Stimulated activated CD8-positive, alpha-beta memory T cell treated with anti-CD3 and anti-CD28 coated beads, Interleukin-15, amount 100 ng/mL, for 4 hours (primary cell): ENCODE measurements around the gene TRAPPC2L.
A peak's percentile ranks its signal among the peaks of the same experiment; 100 is the strongest.

Experiments used
- DNase-seq, 2 donors: peaks; one replicate each; pipeline ENCODE4 v3.0.0-alpha.2; 2020; ENCODE audit warnings: low read depth in 2 of 2

The TRAPPC2L gene

DNA sequence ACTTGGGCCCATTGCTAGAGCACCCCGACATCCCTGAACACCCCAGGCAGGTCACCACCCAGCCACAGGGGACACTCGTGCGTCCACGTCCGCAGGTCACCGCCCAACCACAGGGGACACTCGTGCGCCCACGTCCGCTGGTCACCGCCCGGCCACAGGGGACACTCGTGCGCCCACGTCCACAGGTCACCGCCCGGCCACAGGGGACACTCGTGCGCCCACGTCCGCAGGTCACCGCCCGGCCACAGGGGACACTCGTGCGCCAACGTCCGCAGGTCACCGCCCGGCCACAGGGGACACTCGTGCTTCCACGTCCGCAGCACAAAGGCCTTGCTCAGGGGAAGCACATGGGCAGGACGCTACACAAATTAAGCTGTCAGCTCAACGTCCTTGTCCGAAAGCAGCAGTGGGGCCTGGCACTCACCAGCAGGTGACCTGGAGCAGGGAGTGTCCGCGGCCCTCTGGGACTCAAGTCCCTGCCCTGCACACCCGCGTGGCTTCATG is 17.8 kb upstream of the TRAPPC2L start:
- DNase-seq, result no peak

DNA sequence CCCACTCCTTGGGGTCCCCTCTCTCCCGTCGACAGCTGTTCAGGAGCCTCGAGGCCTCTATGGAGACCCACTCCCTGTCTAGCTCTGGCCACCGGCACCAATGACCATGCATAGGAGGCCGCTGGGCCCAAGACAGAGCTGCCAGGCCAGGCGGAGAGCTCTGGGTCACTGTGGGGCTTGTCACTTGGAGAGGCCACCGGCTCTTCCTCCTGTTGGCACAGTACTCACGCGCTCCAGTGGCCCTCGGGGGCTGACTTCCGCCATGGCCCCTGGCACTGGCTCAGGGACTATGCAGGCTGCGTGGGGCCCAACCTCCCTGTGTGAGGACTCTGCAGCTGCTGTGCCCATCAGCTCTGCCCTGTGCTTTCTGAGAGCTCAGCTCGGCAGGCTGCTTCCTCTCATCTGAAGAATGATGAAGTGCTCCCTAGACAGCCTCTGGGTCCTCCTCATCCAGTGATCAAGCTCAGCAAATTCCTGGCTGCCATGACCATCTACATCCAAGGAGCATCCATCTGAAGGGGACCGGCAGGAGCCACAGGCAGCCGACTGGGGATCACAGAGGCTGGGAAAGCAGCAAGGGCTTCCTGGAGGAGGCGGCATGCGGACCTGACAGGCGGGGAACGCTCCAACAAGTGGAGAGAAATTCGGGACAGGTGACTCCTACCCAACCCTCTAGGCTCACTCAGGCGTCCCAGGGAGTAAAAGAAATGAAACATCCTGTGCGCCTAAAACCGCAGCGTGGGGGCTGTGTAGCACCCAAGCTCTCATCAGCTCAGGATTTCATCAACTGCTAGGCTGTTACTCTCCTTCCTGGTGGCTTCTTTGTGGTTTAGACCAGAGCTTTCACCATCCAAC is 17.0 kb upstream of the TRAPPC2L start:
- DNase-seq, result no peak

DNA sequence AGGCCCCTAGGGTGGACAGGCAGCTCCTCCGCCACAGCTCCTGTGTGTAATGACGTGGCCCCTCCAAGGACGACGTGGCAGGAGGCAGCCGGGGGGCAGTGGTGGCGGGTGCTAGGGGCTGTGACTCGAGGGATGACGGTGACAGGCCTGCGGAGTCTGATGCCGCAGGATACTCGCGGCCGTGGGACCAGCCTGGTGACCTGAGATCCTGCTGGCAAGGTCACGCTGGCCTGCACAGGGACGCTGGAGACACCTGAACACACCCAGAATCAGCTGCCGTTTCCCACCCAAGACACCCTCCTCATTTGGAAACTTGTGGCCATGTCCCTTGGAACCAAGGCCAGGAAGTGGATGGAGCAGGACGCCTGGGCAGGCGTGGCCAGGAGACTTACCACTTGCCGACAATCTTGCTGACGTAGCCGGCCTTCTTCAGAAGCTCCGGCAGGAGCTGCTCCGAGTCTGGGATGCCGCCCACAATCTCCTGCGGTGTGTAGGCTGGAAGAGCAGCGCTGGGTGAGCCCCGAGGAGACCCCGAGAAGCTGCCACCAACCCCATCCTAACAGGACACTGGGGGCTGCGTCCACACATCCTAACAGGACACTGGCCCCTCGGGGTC is 16.2 kb upstream of the TRAPPC2L start:
- DNase-seq, result no peak

DNA sequence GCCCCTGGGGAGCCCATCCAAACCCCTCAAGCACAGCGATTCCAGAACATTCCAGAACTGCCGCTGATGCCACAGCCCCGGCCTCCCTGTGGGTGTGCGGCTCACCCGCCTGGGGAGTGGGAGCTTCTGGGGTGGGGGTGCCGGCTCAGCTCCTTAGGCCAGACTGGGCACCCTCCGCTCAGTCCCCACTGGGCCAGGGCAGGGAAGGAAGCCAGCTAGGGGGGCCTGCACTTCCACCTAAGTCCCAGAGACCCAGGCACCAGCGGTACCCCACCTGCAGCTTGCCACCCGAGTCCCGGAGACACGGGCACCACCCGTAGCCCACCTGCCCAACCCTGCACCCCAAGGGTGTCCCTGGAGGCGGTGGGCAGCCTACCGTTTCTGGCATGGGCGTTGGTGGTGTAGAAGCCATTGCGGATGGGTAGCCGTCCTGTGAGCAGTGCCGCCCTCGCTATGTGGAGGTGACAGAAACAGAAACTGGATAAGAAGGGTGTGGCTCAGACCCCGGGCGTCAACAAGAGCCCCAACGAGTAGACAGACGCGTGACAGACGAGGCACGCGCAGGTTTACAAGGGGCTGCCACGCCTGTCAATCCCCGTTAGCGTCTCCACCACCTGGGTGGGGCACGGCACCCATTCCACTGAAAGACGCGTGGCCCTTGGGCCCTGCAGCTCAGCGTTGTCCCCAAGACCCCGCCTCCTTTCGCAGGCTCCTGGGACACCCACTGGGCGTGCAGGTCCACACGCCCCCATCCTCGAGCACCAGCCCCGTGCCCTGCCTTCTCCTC is 15.2 kb upstream of the TRAPPC2L start:
- no peak for DNase-seq

DNA sequence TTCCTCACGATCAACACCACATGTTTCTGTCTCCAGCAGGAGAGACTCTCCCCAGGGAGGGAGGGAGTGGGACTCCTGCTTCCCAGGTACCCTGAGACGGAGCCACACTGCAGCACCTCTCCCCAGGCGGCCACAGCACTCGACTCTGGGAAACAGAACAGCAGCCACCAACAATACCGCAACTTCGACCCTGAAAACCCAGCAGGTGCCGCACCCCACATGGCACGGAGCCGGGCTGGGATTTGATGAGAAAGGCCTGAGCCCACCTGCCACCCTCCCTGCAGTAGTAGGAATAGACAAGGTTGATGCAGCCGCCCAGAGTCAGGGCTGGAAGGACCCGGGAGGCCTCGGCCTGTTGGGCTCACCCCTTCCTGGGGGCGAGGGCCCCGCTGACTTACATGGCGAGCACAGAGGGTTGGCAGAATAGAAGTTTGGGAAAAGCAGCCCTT is 14.6 kb upstream of the TRAPPC2L start:
- no peak for DNase-seq

DNA sequence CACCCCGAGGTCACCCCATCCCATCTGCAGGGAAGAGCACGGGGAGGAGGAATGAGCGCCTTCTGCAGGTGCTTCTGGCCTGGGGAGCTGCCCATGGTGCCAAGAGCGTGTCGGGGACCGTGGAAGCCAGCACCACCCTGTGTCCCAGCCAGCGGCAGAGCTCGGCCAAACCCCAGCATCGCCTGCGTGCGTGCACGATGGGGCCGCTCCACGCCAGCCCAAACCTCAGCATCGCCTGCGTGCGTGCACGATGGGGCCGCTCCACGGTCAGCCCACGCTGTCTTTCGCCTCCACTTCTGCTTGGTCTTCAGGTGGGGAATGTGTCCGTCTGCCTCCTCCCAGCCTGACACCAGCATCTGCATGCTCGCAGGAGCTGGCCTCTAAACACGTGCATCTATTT is 14.1 kb upstream of the TRAPPC2L start:
- DNase-seq, result no peak

DNA sequence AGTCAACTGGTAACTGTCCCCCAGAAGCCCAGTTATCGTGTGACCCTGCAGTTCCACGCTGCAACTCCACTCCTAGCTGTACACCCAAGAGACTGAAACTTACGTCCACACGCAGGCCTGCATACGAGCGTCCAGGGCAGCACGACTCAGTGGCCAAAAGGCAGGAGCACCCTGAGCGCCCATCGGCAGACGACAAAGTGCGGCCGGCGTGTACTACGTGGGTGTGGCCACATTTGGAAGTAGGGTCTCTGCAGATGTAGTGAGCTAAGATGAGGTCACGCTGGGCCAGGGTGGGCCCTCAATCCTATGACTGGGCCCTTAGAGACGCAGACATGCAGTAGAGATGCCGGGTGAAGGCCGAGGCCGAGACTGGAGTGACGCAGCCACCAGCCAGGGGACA is 13.7 kb upstream of the TRAPPC2L start:
- DNase-seq, result no peak

DNA sequence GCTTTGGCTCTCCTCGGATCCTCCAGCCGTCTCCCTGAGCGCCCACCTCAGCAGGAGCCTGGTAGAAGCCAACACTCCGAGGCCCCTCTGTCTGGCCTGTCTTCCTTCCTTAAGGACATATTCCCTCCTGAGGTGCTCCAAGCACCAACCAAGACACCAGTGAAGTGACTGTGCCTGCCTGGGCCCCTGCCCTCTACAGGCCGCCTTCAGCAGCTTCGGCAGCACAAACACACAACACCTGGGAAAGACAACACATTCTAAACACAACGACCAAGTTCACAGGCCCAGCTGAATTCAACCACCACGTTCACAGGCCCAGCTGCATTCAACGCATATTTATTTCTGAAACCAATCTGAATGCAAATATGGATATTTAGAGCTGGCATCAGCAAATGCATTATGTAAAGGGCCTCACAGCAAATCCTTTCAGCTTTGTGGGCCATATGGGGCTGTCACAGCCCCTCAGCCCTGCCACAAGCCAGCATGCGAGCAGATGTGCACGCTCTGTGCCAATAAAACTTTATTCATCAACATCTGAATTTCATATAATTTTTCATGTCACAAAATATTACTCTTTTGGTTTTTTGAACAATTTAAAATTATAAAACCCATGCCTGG is 12.4 kb upstream of the TRAPPC2L start:
- no peak for DNase-seq

DNA sequence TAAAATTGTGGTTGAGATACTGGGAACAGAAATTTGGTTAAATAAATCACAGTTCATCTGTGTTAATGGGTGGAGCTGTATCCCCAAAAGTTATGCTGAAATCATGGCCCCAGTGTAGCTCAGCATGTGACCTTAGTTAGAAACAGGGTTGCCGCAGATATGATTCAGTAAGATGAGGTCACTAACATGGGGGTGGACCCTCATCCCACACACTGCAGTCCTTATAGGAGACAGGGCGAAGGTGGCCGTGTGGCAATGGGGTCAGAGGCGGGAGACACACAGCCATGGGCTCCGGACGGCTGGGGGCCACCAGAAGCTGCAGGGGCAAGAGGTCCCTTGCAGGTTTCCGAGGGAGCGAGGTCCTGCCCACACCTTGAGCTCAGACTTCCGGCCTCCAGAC is 10.8 kb upstream of the TRAPPC2L start:
- no peak for DNase-seq

DNA sequence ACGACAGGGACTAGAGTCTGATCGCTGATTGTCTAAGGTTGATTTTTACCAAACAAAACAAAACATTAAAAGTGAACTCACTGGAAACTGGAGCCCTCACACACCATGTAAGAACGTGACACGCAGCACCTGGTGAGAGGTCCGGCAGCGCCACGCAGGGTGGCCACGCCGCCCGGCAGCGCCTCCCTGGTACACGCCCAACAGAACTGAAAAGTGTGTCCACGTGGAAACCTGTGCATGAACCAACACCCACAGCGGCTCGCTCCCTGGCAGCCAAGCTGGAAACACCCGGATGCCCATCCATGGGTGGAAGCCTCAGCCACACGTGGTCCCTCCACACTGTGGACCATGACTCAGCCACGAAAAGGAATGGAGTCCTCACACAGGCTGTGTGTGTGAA is 9.3 kb upstream of the TRAPPC2L start:
- DNase-seq, result no peak

DNA sequence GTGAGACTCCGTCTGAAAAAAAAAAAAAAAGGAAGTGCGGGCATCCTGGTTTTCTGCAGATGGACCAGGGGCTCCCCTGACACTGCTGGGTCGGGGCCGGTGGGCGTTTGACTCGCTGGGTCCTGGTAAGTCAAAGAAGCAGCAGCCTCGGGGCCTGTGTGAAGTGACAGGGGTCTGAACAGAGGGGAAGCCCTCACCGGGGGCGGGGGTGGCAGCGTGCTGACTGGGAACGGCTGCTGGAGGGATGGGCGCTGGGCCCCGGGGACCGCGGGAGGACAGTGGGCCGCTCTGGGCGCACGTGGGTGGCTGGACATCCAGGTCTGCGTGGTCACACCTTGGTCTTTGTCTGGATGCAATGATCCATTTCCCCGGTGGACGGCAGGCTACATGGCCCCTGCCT is 8.4 kb upstream of the TRAPPC2L start:
- DNase-seq, result no peak

DNA sequence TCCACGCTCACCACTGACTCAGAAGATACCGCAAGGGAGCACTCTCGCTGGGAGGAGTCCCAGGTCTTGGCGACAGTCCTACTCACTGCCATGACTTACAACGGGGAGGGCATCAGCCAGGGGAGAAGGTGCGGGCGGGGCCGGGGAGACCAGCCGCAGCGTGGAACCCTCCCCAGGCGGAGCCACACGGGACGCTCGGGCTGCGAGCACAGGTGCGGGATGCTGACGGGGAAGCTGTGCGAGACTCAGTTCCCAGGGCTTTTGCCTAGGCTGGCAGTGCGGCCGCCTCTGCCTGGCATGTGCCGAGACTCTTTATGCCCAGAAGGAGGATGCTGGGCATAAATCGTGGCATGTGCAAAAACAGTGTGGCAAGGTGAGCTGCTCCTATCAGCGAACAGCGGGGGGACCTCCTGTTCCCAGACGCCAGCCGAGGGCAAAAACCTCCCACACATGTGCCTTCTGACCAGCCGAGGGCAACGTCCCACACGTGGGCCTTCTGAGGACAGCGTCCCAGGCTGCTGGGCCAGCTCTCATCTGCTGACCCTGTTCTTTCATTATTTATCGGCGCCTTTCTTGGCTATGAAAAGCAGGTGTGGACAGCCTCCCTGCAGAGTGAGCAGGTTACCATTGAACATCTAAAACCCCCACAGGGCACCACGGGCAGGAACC is 6.3 kb upstream of the TRAPPC2L start:
- no peak for DNase-seq

DNA sequence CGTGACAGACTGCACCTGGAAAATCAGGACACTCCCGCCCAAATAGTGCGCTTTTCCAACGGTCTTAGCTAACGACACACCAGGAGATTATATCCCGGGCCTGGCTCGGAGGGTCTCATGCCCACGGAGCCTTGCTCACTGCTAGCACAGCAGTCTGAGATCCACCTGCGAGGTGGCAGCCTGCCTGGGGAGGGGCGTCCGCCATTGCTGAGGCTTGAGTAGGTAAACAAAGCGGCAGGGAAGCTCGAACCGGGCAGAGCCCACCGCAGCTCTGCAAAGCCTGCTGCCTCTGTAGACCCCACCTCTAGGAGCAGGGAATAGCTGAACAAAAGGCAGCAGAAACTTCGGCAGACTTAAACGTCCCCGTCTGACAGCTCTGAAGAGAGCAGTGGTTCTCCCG is 5.3 kb upstream of the TRAPPC2L start:
- DNase-seq, result no peak

DNA sequence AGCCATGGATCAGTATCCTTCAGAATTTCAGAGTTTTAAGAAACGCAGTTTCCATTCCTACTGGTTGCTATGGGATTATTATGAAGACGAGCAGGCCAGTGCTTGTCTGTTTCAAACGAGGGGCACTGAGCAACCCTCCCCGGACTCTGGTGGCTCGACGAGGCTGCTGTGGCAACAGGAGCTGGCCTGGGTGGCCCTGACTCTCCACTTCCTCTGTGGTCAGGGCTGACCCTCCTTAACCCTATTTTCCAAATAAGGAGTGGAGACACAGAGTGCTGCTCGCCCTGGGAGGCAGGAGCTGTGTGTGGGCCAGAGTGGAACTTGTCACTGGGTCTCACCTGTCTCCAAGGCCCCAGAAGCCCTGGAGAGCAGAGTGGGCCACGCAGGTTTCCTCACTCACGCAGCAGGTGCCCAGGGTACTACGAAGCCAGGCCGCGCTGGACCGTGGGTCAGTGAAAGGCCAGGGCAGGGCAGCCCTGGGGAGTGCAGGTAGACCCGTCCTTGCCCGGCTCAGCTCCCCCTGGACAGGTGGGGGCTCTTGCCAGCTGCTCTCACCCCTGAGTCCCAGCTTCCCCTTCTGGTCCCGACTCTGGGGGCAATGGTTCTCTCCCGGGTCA is 3.5 kb upstream of the TRAPPC2L start:
- DNase-seq, result no peak

DNA sequence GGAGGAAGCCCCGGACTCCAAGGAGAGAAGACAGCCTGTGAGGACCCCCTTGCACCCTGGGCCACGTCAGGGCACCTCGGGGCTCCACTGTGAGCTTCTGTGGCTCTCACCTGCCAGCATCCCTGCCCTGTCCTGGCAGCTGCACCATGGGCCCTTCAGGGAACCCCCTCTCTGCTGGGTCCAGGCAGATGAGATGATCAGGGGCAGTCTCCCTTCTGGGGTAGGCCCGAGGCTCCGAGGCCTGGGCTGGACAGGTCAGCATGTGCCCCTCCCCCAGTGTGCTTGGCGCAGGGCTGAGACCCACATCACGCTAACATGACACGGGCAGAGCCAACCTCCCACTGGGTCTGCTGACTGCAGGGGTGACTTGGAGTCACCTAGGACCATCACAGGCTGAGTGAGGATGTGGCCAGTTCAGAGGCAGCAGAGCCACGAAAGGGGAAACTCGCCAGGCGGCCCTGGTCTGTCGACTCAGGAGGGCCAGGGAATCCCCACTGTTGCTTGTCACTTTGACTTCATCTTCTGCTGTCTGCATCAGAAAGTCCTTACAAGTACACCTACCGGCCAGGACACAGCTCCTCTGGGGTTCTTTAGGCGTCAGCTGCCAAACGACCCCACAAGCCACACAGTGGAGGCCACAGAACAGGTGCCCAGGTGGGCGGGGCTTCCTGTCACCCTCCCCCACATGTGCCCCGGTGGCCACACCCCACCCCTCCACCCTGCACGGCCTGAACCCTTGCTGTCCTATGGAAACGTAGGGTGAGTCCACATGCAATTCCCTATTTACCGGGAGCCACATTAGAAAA is 2.4 kb upstream of the TRAPPC2L start:
- DNase-seq, result no peak

DNA sequence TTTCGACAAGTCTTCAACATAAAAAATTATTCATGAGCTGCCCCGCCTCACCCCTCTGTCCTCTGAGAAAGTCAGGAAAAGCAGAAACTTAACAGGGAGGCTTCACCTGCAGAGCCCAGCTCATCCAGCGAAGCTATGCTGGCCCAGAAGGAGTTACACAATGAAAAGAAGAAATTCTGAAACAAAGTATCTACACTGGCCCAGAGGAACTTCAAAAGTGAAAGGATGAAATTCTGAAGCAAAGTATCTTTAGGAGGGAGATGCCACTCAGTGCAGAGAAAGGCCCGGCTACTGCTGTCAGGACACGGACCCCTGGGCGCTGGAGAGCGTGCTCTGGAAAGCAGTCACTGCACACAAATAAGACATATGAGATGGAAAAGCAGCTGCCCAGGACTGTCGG is 1.8 kb upstream of the TRAPPC2L start:
- no peak for DNase-seq

DNA sequence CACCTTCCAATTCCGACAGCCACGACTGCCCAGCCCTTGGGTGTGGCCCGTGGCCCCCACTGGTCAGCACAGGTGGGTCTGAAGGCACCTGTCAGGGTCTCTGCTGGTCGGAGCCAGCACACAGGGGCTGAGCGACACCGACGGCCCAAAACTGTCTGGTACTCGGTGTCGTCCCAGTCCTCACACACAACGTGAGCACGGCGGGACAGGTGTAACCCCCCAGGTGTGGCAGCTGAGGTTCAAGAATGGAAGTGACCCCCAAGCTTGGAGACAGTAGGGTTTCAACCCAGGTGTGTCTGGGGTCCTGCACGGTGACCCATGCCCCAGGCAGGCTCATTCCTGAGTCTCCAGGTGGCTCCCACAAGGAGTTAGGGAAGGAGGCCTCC is 1.2 kb upstream of the TRAPPC2L start:
- no peak for DNase-seq

DNA sequence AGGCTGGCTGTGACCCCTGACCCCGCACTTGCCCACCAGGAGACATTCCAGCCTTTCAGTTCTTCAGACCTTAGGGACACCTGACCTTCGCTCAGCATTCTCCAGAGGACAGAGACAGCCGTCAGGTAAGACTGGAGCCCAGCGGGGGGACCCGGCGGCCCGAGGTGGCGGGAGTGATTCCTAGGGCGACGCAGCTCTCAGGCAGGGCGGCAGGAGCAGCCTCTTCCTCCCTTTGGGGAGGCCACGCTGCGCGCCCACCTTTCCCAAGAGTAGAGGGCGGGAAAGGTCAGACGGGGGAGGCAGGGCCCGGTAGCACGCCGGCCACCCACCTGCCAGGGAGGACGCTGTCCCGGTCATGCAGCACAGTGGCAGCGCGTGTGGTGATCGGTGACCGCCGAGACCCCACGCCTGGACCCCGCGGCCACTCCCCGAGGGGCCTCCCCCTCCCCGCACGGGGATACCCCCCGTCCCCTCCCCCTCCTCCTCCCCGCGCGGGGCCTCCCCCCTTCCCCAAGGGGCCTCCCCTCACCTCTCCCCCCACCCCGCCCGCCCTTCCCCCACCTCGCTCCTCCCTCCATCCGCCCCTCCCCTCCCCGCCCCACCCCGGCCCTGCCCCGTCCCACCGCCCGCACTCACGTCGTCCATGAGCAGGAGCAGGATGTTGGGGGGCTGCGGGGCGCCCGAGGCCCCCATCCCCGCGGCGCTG is 652 bp upstream of the TRAPPC2L start:
- DNase-seq, result no peak

DNA sequence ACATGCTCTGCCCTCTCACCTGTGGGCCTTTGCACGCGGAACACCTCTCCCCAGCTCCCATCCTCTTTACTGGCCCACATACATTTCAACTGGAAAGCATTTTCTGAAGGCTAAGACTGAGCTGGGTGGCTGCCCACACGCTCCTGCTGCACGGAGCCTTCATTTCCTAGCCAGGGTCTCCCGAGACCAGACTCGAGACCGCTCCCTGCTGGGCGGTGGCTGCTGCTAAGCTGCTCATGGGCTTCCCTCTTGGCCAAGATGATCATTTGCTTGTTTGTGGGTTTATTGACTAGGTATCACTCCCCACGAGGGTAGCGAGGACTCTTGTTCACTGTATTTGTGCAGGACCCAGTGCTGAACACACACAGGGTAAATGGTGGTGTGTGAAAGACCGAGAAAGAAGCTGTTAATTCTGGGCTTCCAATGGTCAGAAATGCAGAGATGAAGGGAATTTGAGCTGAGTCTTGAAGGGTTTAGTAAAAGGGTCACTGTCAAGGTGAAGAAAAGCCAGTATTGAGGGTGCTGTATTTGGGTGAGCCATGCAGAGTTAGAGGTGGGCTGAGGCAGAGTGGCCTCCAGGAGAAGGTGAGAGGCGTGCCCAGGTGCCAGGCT is 907 bp downstream of the TRAPPC2L start:
- DNase-seq, result peak; percentile 57 to 61
